DOHH2 (cell line): Measurements from ENCODE around the gene PRADC1.

Experiments used
- H3F3A ChIP-seq: fragments of 200-600 bp; sonication (generic), shearing (Covaris generic); 2 replicates; pipeline ENCODE4 v1.6.0; 2016; ENCODE audit warnings: antibody characterized with exemption, mild to moderate bottlenecking; ENCODE audit not compliant: control insufficient read depth, insufficient read depth
- H3K27ac ChIP-seq: fragments of 200-600 bp; sonication (generic); 2 replicates; pipeline ENCODE4 v1.5.1; 2014; ENCODE audit warnings: low read depth, mild to moderate bottlenecking, low read length, moderate library complexity
- H3K27me3 ChIP-seq: fragments of 200-600 bp; sonication (generic); 2 replicates; pipeline ENCODE4 v1.6.1; 2014; ENCODE audit warnings: mild to moderate bottlenecking, low read length, mixed read lengths; ENCODE audit not compliant: control insufficient read depth
- H3K36me3 ChIP-seq: fragments of 200-600 bp; sonication (generic); 2 replicates; pipeline ENCODE4 v1.6.1; 2014; ENCODE audit warnings: mild to moderate bottlenecking, low read length, moderate library complexity, mixed read lengths; ENCODE audit not compliant: control insufficient read depth
- H3K4me1 ChIP-seq: fragments of 200-600 bp; sonication (generic); 2 replicates; pipeline ENCODE4 v1.6.1; 2014; ENCODE audit warnings: mild to moderate bottlenecking, low read length, mixed read lengths; ENCODE audit not compliant: control insufficient read depth
- H3K4me2 ChIP-seq: fragments of 200-600 bp; sonication (generic); 2 replicates; pipeline ENCODE4 v1.6.0; 2014; ENCODE audit warnings: mild to moderate bottlenecking, low read length, moderate library complexity
- H3K4me3 ChIP-seq: fragments of 200-600 bp; sonication (generic); 2 replicates; pipeline ENCODE4 v1.5.1; 2014; ENCODE audit warnings: mild to moderate bottlenecking, low read length, mixed read lengths
- H3K79me2 ChIP-seq: fragments of 200-600 bp; sonication (generic); 2 replicates; pipeline ENCODE4 v1.6.1; 2014; ENCODE audit warnings: mild to moderate bottlenecking, low read length, mixed read lengths; ENCODE audit not compliant: control insufficient read depth
- H3K9me2 ChIP-seq: fragments of 200-600 bp; sonication (generic); replicated peaks from 2 replicates; pipeline ENCODE4 v1.6.1; 2014; ENCODE audit warnings: mild to moderate bottlenecking, low read length, mixed read lengths; ENCODE audit not compliant: control insufficient read depth
- H3K9me3 ChIP-seq: fragments of 200-600 bp; sonication (generic); 2 replicates; pipeline ENCODE4 v1.6.1; 2014; ENCODE audit warnings: antibody characterized with exemption, low read length, mixed read lengths; ENCODE audit not compliant: control insufficient read depth, insufficient read depth
- H4K20me1 ChIP-seq: fragments of 200-600 bp; sonication (generic); 2 replicates; pipeline ENCODE4 v1.6.0; 2014; ENCODE audit warnings: low read depth, mild to moderate bottlenecking, antibody characterized with exemption, low read length, moderate library complexity; ENCODE audit not compliant: control insufficient read depth, insufficient read depth
- EZH2phosphoT487 ChIP-seq: fragments of 200-600 bp; sonication (generic); IDR thresholded peaks from 2 replicates; pipeline ENCODE4 v1.6.1; 2017; ENCODE audit warnings: borderline replicate concordance, mild to moderate bottlenecking, antibody characterized with exemption, low read length, moderate library complexity, mixed read lengths
- TF ChIP-seq, protein P1 (sequence below): fragments of 200-600 bp; sonication (generic); IDR thresholded peaks from one replicate; pipeline ENCODE4 v1.5.1; 2014; ENCODE audit warnings: antibody characterized with exemption, mild to moderate bottlenecking, low read depth, low read length; ENCODE audit not compliant: poor library complexity, severe bottlenecking

The PRADC1 gene

DNA sequence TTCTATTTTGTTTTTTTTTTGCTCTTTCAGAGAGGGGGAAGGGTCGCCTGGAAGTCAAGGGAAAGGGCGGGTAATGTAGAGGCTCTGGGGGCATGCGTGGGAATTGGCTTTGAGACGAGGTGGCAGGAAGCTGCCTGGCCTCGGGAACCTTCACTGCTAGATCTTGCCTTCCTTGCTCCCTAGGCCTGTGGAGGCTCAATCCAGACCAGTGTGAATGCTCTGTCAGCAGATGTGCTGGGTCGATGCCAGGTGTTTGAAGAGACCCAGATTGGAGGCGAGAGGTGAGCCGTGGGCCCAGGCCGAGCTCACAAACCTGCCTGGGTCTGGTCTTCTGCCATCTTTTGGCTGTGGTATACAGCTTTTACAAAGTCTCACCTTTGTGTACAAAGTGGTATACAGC lies 16.6 kb upstream of the PRADC1 start:
- Histone ChIP-seq H3K4me2 (no peak overlapping the region), H3K9me3 (no peaks in the 10 kb centered on the region), H3K4me3 (no peak overlapping the region), H3K27ac (no peak overlapping the region), H3K36me3 (peaks cover 93% of the 10 kb centered on the region), H4K20me1 (peaks cover 7% of the 10 kb centered on the region; the same call in 1 of the 2 replicates), H3K79me2 (peaks cover 19% of the 10 kb centered on the region), H3K27me3 (no peaks in the 10 kb centered on the region), H3K9me2 (no peaks in the 10 kb centered on the region), H3F3A (peaks cover 31% of the 10 kb centered on the region), H3K4me1 (no peaks in the 10 kb centered on the region)
- TF ChIP-seq, protein P1, sequence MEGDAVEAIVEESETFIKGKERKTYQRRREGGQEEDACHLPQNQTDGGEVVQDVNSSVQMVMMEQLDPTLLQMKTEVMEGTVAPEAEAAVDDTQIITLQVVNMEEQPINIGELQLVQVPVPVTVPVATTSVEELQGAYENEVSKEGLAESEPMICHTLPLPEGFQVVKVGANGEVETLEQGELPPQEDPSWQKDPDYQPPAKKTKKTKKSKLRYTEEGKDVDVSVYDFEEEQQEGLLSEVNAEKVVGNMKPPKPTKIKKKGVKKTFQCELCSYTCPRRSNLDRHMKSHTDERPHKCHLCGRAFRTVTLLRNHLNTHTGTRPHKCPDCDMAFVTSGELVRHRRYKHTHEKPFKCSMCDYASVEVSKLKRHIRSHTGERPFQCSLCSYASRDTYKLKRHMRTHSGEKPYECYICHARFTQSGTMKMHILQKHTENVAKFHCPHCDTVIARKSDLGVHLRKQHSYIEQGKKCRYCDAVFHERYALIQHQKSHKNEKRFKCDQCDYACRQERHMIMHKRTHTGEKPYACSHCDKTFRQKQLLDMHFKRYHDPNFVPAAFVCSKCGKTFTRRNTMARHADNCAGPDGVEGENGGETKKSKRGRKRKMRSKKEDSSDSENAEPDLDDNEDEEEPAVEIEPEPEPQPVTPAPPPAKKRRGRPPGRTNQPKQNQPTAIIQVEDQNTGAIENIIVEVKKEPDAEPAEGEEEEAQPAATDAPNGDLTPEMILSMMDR: no peak
- no peak for TF ChIP-seq EZH2phosphoT487

DNA sequence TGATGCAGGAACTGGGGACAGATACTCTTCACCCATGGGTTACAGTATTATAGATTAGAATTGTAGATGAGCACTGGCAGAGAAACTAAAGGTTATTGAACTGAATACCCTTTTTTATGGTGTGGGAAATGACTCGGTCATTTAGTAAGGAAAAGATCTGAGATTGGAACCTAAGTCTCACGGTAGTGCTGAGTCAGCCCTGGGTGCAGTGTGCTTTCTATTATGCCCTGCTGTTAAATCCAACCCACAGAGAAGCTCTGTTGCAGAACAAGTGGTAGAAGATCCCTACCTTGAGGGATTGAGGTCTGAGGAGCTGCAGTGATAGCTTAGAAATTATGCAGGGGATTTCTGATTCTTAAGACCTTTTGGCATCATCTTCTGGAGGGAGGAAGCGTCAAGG lies 13.8 kb upstream of the PRADC1 start:
- Histone ChIP-seq H3K9me2 (no peaks in the 10 kb centered on the region), H3K27ac (no peak overlapping the region), H3K27me3 (no peaks in the 10 kb centered on the region), H3K4me1 (no peaks in the 10 kb centered on the region), H3K4me2 (no peak overlapping the region), H3K4me3 (no peak overlapping the region), H3K9me3 (no peaks in the 10 kb centered on the region), H3K79me2 (peaks cover 43% of the 10 kb centered on the region), H4K20me1 (peaks cover 7% of the 10 kb centered on the region; the same call in 1 of the 2 replicates), H3F3A (peaks cover 4% of the 10 kb centered on the region; the same call in 1 of the 2 replicates), H3K36me3 (peaks cover 92% of the 10 kb centered on the region)
- TF ChIP-seq, protein P1: no peak
- no peak for TF ChIP-seq EZH2phosphoT487

DNA sequence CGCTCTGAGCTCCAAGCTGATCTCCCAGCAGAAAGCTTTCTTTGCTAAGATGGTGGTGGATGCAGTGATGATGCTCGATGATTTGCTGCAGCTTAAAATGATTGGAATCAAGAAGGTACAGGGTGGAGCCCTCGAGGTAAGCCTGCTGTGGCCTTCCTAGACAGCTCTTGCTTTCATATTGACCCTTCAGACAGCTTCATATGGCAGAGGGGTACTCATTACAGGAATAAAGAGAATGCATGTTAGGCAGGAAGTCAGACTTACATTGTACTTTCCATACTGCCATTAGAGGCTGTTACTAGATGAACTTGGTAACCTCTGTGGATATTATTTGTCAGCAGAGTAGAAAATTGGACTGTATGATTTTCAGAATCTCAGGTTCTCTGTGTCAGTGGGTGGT lies 11.5 kb upstream of the PRADC1 start:
- H3K27ac ChIP-seq: no peak overlapping the region
- no peaks in the 10 kb centered on the region for H3K27me3 ChIP-seq
- TF ChIP-seq EZH2phosphoT487: no peak
- TF ChIP-seq, protein P1: no peak
- peaks cover 2% of the 10 kb centered on the region; the same call in 1 of the 2 replicates for H3F3A ChIP-seq
- peaks cover 96% of the 10 kb centered on the region for H3K36me3 ChIP-seq
- H4K20me1 ChIP-seq: peaks cover 10% of the 10 kb centered on the region
- no peak overlapping the region for H3K4me2 ChIP-seq
- H3K4me3 ChIP-seq: no peak overlapping the region
- H3K9me3 ChIP-seq: no peaks in the 10 kb centered on the region
- no peaks in the 10 kb centered on the region for H3K9me2 ChIP-seq
- H3K79me2 ChIP-seq: peaks cover 66% of the 10 kb centered on the region
- no peaks in the 10 kb centered on the region for H3K4me1 ChIP-seq
